AG04449 (cell line): ENCODE measurements around the gene PREX1.

Experiments used
- CTCF ChIA-PET: fragments of 350-600 bp; formaldehyde crosslinking; extraction: SDS; loops from one replicate; lab custom pipeline; 2021; ENCODE audit warnings: antibody characterized with exemption; lab: Yijun Ruan, JAX
- POLR2A ChIA-PET: fragments of 400-600, 350-600 bp; formaldehyde crosslinking; extraction: SDS; loops from one replicate; lab custom pipeline; 2020; ENCODE audit warnings: antibody characterized with exemption, inconsistent platforms; lab: Yijun Ruan, JAX
- DNase-seq: peaks from one replicate; pipeline ENCODE4 v3.0.0-alpha.2; 2010; ENCODE audit warnings: low read depth, low spot score
- H3K4me3 ChIP-seq: 2 replicates; pipeline ENCODE4 v1.5.1; 2011; ENCODE audit warnings: low read depth, mild to moderate bottlenecking, control low read depth, low read length
- TF ChIP-seq, protein P1 (sequence below): IDR thresholded peaks from one replicate; pipeline ENCODE4 v1.5.1; 2011; ENCODE audit warnings: mild to moderate bottlenecking, moderate library complexity, low read length, control low read depth, inconsistent platforms; ENCODE audit not compliant: insufficient read depth; ENCODE audit errors: missing control alignments

Gene PREX1

DNA sequence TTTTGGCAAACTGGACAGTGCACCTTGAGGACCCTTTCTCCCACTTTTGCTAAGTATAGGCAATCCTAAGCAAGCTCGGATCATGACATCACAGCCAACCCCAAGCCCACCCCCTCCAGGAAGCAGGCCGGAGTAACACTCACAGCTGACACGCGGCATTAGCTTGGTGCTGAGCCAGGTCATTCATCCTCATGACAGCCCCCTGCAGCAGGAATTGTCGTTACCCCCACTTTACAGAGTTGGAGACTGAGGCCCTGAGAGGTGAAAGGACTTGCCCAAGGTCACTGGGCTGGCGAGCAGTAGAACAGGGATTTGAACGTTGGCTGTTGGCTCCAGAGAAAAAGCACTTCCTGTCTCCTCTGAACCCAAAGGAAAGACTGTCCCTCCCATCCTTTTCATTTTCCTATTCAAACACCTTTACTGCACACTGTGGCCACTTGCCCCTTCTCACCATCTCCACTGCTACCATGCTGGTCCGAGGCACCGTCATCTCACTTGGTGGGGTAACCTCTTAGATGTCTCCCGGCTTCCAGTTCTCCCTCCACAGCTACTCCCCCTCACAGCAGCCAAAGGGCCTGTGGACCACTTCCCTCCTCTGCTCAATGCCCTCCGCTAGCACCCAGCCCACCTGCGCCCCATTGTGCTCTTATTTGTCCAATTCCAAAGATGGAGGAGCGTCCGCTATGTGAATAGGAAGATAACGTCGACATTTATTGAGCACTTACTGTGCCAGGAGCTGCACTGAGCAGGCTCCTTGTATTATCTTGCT, 84.7 kb downstream of the PREX1 start:
- POLR2A ChIA-PET = interaction anchor here (0.6 kb wide), 1 partner anchor 178 kb away, joined by 3 read pairs; no protein-coding TSS in a partner anchor
- CTCF ChIA-PET = no interaction called here
- no peak for DNase-seq
- TF ChIP-seq, protein P1, sequence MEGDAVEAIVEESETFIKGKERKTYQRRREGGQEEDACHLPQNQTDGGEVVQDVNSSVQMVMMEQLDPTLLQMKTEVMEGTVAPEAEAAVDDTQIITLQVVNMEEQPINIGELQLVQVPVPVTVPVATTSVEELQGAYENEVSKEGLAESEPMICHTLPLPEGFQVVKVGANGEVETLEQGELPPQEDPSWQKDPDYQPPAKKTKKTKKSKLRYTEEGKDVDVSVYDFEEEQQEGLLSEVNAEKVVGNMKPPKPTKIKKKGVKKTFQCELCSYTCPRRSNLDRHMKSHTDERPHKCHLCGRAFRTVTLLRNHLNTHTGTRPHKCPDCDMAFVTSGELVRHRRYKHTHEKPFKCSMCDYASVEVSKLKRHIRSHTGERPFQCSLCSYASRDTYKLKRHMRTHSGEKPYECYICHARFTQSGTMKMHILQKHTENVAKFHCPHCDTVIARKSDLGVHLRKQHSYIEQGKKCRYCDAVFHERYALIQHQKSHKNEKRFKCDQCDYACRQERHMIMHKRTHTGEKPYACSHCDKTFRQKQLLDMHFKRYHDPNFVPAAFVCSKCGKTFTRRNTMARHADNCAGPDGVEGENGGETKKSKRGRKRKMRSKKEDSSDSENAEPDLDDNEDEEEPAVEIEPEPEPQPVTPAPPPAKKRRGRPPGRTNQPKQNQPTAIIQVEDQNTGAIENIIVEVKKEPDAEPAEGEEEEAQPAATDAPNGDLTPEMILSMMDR = no peak
- no peak overlapping the region for H3K4me3 ChIP-seq

DNA sequence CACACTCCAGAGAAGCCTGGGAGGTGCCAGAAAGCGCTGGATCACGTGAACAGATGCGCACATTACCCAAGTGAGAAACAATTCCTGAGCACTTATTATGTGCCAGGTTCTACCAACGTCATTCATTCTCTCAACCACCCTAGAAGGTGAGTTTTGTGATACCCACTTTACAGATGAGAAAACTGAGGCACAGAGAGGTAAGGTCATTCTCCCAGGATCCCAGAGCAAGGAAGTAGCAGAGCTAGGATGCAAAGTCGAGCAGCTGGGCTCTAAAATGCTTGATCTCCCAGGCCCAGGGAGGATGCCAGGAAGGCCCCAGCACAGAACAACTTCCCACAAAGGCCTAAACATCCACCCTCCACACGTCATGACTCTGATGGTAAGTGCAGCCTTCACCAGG, 85.6 kb downstream of the PREX1 start:
- DNase-seq = no peak
- TF ChIP-seq, protein P1 = no peak
- H3K4me3 ChIP-seq = no peak overlapping the region
- CTCF ChIA-PET = no interaction called here
- POLR2A ChIA-PET = no interaction called here

DNA sequence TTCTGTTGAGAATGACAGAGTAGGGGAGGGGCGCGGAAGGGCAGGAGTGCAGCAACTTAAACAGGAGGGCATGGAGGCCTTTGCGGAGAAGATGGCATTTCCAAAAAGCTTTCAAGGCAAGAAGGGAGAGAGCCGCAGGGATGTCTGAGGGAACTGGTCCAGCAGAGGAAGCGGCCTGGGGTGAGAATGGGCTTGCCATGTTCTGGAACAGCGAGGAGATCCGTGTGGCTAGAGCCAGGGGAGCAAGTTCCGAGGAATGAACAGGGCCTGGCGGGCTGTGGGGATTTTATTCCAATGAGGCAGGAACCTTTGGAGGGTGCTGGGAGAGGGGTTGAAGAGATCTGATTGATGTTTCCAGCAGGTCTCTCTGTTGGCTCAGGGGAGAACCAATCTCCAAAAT, 86.1 kb downstream of the PREX1 start:
- CTCF ChIA-PET = no interaction called here
- TF ChIP-seq, protein P1 = no peak
- DNase-seq = no peak
- POLR2A ChIA-PET = no interaction called here
- no peak overlapping the region for H3K4me3 ChIP-seq

DNA sequence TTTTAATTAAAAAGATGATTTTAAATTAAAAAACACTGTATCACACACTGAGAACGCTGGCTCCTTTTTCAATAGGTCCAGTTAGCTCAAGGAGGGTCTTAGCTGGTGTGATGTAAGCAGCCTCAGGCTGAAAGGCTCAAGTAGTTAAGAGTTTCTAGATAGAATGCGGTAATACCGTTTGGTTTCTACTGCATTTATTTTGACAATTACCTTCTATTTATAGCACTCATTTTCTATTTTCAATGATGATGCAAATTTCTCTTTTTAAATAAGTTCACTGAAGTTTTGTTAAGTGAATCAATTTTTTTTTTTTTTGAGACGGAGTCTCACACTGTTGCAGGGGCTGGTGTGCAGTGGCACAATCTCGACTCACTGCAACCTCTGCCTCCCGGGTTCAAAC, 87.1 kb downstream of the PREX1 start:
- TF ChIP-seq, protein P1 = no peak
- CTCF ChIA-PET = no interaction called here
- DNase-seq = no peak
- POLR2A ChIA-PET = no interaction called here
- no peak overlapping the region for H3K4me3 ChIP-seq

DNA sequence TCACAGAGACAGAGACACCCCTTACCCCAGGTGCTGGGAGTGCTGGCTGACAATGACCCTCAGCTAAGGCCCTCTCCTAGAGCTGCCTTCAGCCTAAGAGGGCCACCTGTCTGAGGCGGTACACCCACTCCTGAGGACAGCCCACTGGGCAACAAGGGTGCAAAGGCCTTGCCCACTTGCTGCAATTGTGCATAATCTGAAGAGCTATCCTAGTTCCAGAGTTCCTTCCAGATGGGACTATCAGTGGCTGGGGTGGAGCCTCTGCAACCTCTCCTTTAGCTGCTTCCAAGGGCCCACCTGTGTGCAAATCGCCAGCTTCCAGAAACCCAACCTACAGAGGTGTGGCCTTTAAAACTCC, 87.5 kb downstream of the PREX1 start:
- ChIA-PET CTCF (no interaction called here), POLR2A (no interaction called here)
- no peak for DNase-seq
- H3K4me3 ChIP-seq = no peak overlapping the region
- TF ChIP-seq, protein P1 = no peak

DNA sequence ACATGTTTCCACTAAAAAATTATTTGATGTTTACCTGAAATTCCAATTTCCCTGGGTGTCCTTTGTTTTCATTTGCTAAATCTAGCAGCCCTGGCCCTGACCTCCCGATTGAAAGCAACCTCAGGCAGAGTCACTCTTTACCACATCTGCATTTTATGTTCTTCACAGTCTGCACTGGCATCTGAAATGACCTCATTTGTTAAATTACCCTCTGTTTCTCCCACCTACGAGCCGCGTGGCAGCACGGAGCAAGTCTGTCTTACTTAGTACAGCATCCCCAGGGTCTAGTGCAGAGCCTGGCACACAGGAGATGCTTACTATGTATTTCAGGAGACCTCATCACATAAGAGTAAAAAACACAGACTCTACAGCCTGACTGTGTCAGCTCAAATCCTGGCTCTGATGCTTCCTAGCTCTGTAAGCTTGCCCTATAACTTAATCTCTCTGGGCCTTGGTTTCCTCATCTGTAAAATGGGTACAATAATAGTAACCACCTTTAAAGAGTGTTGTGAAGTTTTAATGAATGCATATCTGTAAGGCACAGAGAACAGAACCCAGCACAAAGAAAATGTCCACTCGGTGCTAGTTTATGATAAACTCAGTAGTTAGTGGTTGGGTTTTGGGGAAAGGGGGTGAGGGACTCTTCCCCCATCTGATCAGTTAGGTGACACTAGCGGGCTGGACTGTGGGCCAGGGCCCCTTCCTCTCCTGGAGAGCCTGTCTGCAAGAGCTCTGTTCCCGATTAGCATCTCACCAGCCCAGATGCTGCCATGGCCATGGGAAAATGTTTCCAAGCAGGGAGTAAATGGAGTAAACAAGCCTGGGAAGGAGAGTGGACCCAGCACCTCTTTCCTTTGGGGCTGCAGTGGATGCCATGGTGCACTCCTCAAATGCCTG, 88.2 kb downstream of the PREX1 start:
- ChIA-PET POLR2A (no interaction called here), CTCF (interaction anchor here (1.1 to 1.9 kb wide), 2 partner anchors 13 to 82 kb away, joined by 4 read pairs; no protein-coding TSS in a partner anchor)
- TF ChIP-seq, protein P1 = no peak
- DNase-seq = no peak
- no peak overlapping the region for H3K4me3 ChIP-seq
